ENCODE measurements around the gene ZBTB7A.

ZBTB7A gene

DNA sequence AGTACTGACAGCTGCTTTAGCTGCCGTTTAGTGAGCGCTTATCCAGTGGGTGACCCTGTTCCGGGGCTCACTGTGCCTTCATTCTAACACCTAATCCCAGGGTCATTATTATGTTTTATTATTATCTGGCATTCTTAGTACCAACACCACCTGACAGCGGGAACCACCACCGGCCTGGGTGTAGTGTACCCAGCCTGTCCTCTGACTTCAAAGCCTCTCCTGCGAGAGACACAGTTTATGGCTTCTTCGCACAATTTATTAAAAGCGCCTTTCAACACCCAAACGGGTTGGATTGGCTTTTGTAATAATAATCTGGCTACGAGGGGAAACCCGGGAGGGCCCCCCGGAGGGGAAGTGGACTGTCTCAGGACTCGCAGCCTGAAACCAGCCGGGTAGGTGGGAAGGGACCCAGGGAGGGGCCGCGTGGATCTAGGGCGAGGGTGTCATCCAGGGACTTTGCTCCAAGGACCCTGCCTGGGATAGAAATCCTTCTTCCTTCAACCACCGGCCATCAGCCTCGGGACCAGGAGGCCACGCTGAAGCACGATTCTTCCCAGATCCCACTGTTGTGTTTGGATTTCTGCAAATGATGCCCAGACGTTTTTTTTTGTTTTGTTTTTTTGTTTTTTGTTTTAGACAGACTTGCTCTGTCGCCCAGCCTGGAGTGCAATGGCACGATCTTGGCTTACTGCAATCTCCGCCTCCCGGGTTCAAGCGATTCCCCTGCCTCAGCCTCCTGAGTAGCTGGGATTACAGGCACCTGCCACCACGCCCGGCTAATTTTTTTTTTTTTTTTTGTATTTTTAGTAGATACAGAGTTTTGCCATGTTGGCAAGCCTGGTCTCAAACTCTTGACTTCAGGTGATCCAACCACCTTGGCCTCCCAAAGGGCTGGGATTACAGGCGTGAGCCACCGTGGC is 1.6 kb upstream of the ZBTB7A start:
- no peak for DNase-seq (ENCODE audit: low read depth)

DNA sequence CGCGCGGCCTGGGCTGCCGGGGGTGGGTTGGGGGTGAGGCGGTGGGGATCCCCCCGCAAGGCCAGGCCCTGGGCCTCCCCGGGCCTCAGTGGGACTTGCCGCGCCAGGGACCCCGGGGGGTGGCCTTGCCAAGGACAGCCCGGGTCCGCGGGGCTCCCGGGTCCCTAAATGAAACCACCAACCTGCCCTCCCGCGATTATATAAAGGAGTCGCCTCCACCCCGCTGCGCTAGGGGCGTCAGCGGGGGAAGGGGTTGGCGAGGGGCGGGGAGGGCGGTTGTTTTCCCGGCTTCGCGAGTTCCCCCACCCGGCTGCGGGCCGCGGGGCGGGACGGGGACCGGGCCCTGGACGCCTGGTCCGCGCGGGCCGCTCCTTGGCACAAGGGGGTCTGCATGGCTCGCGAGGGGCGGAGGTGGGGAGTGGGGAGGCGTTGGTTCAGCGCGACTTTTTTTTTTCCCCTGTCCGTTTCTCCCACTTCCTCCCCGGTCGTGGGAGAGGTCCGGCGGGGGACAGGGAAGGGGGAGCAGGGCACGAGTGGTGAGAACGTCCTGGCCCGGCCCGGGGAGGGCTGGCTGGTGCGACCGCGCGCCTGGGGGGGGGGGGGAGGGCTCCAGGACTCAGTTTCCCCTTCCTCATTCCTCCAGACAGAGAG is 822 bp upstream of the ZBTB7A start:
- peak; percentile 43 for DNase-seq (ENCODE audit: low read depth)

DNA sequence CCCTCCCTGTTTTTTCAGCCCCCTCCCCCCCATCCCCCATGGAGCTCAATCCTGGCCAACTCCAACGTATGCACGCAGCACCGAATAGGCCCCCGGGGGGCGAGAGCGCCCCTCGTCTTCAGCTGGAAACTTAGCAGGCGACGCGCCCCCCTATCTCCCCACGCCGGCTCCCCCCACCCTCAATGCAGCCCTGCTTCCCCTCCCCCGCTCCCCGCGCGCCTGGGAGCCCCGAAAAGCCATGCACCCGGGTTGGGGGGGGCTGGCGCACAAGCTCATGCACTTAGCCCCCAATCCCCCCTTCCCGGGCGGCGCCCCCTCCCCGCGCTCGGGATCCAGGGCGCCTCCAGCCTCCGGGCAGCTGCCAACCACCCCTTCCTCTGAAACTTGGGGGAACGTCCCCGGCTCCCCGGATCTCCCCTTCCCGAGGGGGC is 508 bp downstream of the ZBTB7A start:
- peak; percentile 59 for DNase-seq (ENCODE audit: low read depth)

GRCh38 chr19:4065430-4066175 is 1.1 kb downstream of the ZBTB7A start:
- DNase-seq (ENCODE audit: low read depth) = peak; percentile 97

DNA sequence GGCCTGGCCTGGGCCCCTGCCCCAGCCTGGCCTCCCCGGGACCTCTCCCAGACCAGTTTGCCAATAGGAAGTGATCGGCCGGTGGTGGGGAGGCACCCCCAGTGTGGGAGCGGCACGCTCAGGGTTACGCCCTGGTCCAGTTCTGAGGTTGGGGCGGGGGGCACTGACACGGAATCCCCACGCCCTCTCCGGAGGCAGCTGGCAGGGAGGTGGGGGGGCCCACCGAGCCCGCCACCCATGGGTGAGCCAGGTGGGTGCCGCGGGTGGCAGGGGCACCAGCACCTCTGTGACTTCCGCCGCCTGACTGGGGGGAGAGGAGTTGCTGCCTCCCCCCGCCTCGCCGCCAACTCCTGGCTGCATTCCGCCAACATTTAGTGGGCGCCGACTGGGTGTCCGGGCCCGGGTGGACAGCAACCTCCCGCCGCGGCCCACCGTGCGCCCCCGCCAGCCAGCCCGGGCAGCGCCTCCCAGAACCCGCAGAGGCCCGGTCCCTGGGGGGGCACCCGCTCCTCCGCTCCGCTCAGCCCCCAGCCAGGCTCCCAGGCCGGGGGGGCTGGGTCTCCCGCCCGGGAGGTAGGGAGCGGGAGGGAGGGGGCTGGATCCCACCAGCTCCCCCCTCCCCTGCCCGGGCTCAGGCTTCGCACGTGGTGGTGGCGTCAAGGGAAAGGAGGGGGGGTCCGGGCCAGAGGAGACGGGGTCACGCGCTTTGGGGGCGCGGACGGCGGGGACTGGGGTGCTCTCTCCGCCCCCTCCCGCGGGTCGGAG is 2.0 kb downstream of the ZBTB7A start:
- DNase-seq (ENCODE audit: low read depth) = peak; percentile 43

DNA sequence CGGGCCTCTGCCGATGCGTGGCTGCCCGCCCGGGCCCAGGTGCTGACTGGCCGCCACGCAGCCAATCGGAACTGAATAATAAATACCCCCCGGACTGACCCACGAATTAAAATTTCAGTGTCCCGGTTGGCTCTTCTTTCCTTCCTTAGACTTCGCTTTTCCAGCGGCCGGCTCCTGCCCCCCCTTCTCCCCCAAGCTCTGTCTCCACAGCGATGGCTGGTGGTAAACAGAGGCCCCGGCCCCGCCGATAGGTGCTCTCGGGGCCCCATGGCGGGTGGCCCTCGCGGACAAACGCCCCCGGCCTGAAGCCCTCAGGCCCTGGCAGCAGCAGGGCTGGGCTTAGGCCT is 2.6 kb downstream of the ZBTB7A start:
- no peak for DNase-seq (ENCODE audit: low read depth)

GRCh38 chr19:4063369-4064148 is 3.1 kb downstream of the ZBTB7A start:
- DNase-seq (ENCODE audit: low read depth) = no peak

- DNase-seq (ENCODE audit: low read depth) = no peak
Observed at GRCh38 chr19:4062419-4063368, 4.0 kb downstream of the ZBTB7A start.

GRCh38 chr19:4061683-4062418 is 4.8 kb downstream of the ZBTB7A start:
- no peak for DNase-seq (ENCODE audit: low read depth)

- peak; percentile 32 for DNase-seq (ENCODE audit: low read depth)
Observed at GRCh38 chr19:4061178-4061682, 5.5 kb downstream of the ZBTB7A start.

GRCh38 chr19:4060621-4061177 is 6.0 kb downstream of the ZBTB7A start:
- DNase-seq (ENCODE audit: low read depth) = no peak

- DNase-seq (ENCODE audit: low read depth) = peak; percentile 31
Observed at GRCh38 chr19:4059891-4060620, 6.6 kb downstream of the ZBTB7A start.

DNA sequence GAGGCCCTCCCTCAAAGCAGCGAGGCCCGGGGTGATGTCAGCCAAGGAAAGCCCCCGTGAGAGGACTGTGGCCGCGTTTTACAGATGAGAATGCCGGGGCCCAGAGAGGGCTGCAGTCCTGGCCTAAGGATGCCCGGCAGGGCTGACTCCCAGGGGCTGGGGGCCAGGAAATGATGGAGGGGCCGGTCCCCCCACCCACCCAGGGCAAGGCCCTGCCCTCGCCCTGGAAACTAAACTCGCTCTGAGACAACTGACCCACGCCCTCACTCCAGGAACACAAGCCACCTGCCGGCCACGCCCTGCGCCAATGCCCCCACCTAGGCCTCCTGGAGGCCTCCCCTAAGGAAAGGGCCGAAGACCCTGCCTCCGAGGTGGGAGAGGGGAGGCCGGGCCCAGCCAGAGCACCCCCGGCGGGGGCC is 7.2 kb downstream of the ZBTB7A start:
- DNase-seq (ENCODE audit: low read depth) = no peak

DNA sequence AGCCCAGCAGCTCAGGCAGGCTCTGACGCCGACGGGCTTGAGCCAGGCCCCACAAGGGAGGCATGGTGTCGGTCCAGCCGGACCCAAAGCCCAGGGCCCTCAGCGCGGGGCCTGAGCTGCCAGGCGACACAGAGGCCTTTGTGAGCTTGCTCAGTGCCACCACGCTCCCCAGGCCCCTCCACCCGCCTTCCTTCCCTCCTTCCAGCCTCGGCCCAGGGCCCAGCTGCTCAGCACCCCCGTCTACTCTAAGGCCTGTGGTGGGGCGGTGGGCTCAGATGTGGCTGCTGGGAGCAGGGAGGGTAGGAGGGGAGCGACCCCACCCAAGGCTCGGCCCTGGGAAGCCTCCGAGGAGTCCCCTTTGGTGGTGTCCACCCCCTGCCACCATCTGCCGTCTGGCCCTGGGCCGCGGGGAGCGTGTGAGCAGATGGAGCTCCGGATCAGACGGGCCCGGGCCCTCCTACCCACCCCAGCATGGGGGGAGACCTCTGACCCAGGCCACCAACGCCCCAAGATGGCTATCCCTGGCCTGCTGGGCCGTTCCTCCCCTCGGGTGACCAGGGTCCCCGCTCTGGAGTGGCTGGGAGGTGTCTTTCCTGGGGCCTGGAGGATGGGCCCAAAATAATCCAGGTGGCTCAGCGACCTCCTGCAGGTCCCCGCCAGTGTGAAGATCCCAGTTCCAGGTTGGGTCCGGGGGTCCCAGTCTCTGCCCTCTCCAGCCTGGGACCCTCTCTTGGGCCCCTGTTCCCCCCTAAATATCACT is 7.8 kb downstream of the ZBTB7A start:
- no peak for DNase-seq (ENCODE audit: low read depth)

GRCh38 chr19:4057931-4058692 is 8.6 kb downstream of the ZBTB7A start:
- no peak for DNase-seq (ENCODE audit: low read depth)

GRCh38 chr19:4055209-4055552 is 11.5 kb downstream of the ZBTB7A start:
- no peak for DNase-seq (ENCODE audit: low read depth)

All from T follicular helper cell (primary cell).